ENCODE data around the gene YAP1. TPM values are rescaled to one million over a fixed set of nuclear protein-coding genes. Genes with fewer than 3 reads are reported as not detected.

The YAP1 gene
- total RNA-seq, 2 experiments from 2014 or later, result not detected

GRCh38 chr11:102230186-102230585 is 119.9 kb downstream of the YAP1 start:
- no peak overlapping the region for H3K27ac ChIP-seq (ENCODE audit: low read depth, low read length, poor library complexity, severe bottlenecking)
- no peak for TF ChIP-seq EZH2phosphoT487 (IDR thresholded peaks at IDR 0.05; ENCODE audit: borderline replicate concordance, low read depth, low read length)
- TF ChIP-seq CTCF (conservative IDR thresholded peaks at IDR 0.05; ENCODE audit: low read length), result no peak
- no TSS peak for BruUV-seq (replicated peaks)
- H3K9me2 ChIP-seq (ENCODE audit: insufficient read depth, low read length), result no peaks in the 10 kb centered on the region
- no peaks in the 10 kb centered on the region for H3K79me2 ChIP-seq (ENCODE audit: insufficient read depth, low read depth, low read length)
- H4K20me1 ChIP-seq (ENCODE audit: insufficient read depth, low read length), result no peaks in the 10 kb centered on the region
- H3K36me3 ChIP-seq (ENCODE audit: insufficient read depth, low read length), result no peaks in the 10 kb centered on the region
- H3K4me3 ChIP-seq (ENCODE audit: low read depth, low read length, poor library complexity, severe bottlenecking), result no peak overlapping the region
- DNase-seq (ENCODE audit: low spot score), result no peak
- H3K9me3 ChIP-seq (ENCODE audit: low read length), result no peaks in the 10 kb centered on the region
- H3K4me2 ChIP-seq (ENCODE audit: low read length), result no peak overlapping the region
- POLR2A ChIA-PET, result no interaction called here
- peaks cover 5% of the 10 kb centered on the region for H3K4me1 ChIP-seq (ENCODE audit: insufficient read depth, low read length, poor library complexity, severe bottlenecking)
- no peak overlapping the region for H2AFZ ChIP-seq (ENCODE audit: low read length)
- intact Hi-C loops (cut with micrococcal nuclease; ENCODE audit: unreplicated experiment), result no loop called here
- CTCF ChIA-PET (ENCODE audit: unreplicated experiment), result no interaction called here

- TF ChIP-seq CTCF (conservative IDR thresholded peaks at IDR 0.05; ENCODE audit: low read length) (no peak), EZH2phosphoT487 (IDR thresholded peaks at IDR 0.05; ENCODE audit: borderline replicate concordance, low read depth, low read length) (no peak)
- H4K20me1 ChIP-seq (ENCODE audit: insufficient read depth, low read length), result no peaks in the 10 kb centered on the region
- no peaks in the 10 kb centered on the region for H3K9me3 ChIP-seq (ENCODE audit: low read length)
- no peak overlapping the region for H2AFZ ChIP-seq (ENCODE audit: low read length)
- no peaks in the 10 kb centered on the region for H3K9me2 ChIP-seq (ENCODE audit: insufficient read depth, low read length)
- no peak for DNase-seq (ENCODE audit: low spot score)
- no peaks in the 10 kb centered on the region for H3K79me2 ChIP-seq (ENCODE audit: insufficient read depth, low read depth, low read length)
- POLR2A ChIA-PET, result interaction anchor here (0.7 kb wide), 1 partner anchor 823 kb away, joined by 3 read pairs; no protein-coding TSS in a partner anchor
- CTCF ChIA-PET (ENCODE audit: unreplicated experiment), result no interaction called here
- H3K4me2 ChIP-seq (ENCODE audit: low read length), result no peak overlapping the region
- intact Hi-C loops (cut with micrococcal nuclease; ENCODE audit: unreplicated experiment), result no loop called here
- no peak overlapping the region for H3K4me3 ChIP-seq (ENCODE audit: low read depth, low read length, poor library complexity, severe bottlenecking)
- no peaks in the 10 kb centered on the region for H3K36me3 ChIP-seq (ENCODE audit: insufficient read depth, low read length)
- H3K4me1 ChIP-seq (ENCODE audit: insufficient read depth, low read length, poor library complexity, severe bottlenecking), result peaks cover 12% of the 10 kb centered on the region
- no TSS peak for BruUV-seq (replicated peaks)
- no peak overlapping the region for H3K27ac ChIP-seq (ENCODE audit: low read depth, low read length, poor library complexity, severe bottlenecking)
Observed at GRCh38 chr11:102230911-102231310, 120.7 kb downstream of the YAP1 start.

GRCh38 chr11:102234779-102235439 is 124.7 kb downstream of the YAP1 start:
- Histone ChIP-seq H2AFZ (ENCODE audit: low read length) (peak overlapping the region; percentile 62; the same call in 1 of the 2 replicates), H3K79me2 (ENCODE audit: insufficient read depth, low read depth, low read length) (no peaks in the 10 kb centered on the region), H3K27ac (ENCODE audit: low read depth, low read length, poor library complexity, severe bottlenecking) (no peak overlapping the region), H3K4me3 (ENCODE audit: low read depth, low read length, poor library complexity, severe bottlenecking) (no peak overlapping the region), H3K4me2 (ENCODE audit: low read length) (peak overlapping the region; percentile 42), H3K9me3 (ENCODE audit: low read length) (no peaks in the 10 kb centered on the region), H3K9me2 (ENCODE audit: insufficient read depth, low read length) (no peaks in the 10 kb centered on the region), H4K20me1 (ENCODE audit: insufficient read depth, low read length) (no peaks in the 10 kb centered on the region), H3K4me1 (ENCODE audit: insufficient read depth, low read length, poor library complexity, severe bottlenecking) (peaks cover 26% of the 10 kb centered on the region), H3K36me3 (ENCODE audit: insufficient read depth, low read length) (no peaks in the 10 kb centered on the region)
- ChIA-PET POLR2A (interaction anchor here (0.7 to 1.5 kb wide), 2 partner anchors 8 to 188 kb away, joined by 3 to 4 read pairs; partner anchors contain the start of gene CFAP300), CTCF (ENCODE audit: unreplicated experiment) (no interaction called here)
- no peak for DNase-seq (ENCODE audit: low spot score)
- intact Hi-C loops (cut with micrococcal nuclease; ENCODE audit: unreplicated experiment), result no loop called here
- no peak for TF ChIP-seq EZH2phosphoT487 (IDR thresholded peaks at IDR 0.05; ENCODE audit: borderline replicate concordance, low read depth, low read length)
- no peak for TF ChIP-seq CTCF (conservative IDR thresholded peaks at IDR 0.05; ENCODE audit: low read length)
- BruUV-seq (replicated peaks), result no TSS peak

All from OCI-LY7 (cell line).